RWPE2 (cell line): ENCODE measurements around the gene PRDM16.

Experiments
- ATAC-seq: fragments of 200-7000 bp; cut with Tn5 transposase; 3 replicates; pipeline ENCODE4 v1.9.1; 2021; ENCODE audit warnings: low read depth
- DNase-seq: peaks from one replicate; pipeline ENCODE4 v3.0.0-alpha.2; 2020; ENCODE audit warnings: low spot score
- H3K27ac ChIP-seq: fragments of 450-650 bp; 2 replicates; pipeline ENCODE4 v1.5.1; 2017; ENCODE audit warnings: mild to moderate bottlenecking; ENCODE audit not compliant: poor library complexity, severe bottlenecking
- H3K27me3 ChIP-seq: fragments of 250-450 bp; sonication (Bioruptor Pico); 2 replicates; pipeline ENCODE4 v1.5.1; 2021; ENCODE audit warnings: mild to moderate bottlenecking, moderate library complexity; ENCODE audit not compliant: insufficient read depth, poor library complexity, severe bottlenecking
- H3K36me3 ChIP-seq: fragments of 250-450 bp; sonication (Bioruptor Pico); 2 replicates; pipeline ENCODE4 v1.5.1; 2020; ENCODE audit warnings: low read depth, mild to moderate bottlenecking, moderate library complexity
- H3K4me1 ChIP-seq: fragments of 250-450 bp; sonication (Bioruptor Pico); 2 replicates; pipeline ENCODE4 v1.5.1; 2021; ENCODE audit warnings: mild to moderate bottlenecking, moderate library complexity; ENCODE audit not compliant: insufficient read depth, poor library complexity, severe bottlenecking
- H3K4me3 ChIP-seq: fragments of 250-450 bp; sonication (Bioruptor Pico); 2 replicates; pipeline ENCODE4 v1.5.1; 2021; ENCODE audit warnings: mild to moderate bottlenecking, moderate library complexity; ENCODE audit not compliant: severe bottlenecking
- H3K9me3 ChIP-seq: fragments of 250-450 bp; sonication (Bioruptor Pico); 2 replicates; pipeline ENCODE4 v1.5.1; 2021; ENCODE audit warnings: mild to moderate bottlenecking, moderate library complexity; ENCODE audit not compliant: severe bottlenecking
- CTCF ChIP-seq: fragments of 450-650 bp; IDR thresholded peaks from one replicate; pipeline ENCODE4 v1.5.1; 2017; ENCODE audit warnings: mild to moderate bottlenecking, moderate library complexity; ENCODE audit not compliant: poor library complexity, severe bottlenecking

PRDM16 gene

GRCh38 chr1:3067301-3067670, 1.7 kb upstream of the PRDM16 start:
- ATAC-seq, result no peak
- Histone ChIP-seq H3K4me1 (no peaks in the 10 kb centered on the region), H3K9me3 (no peaks in the 10 kb centered on the region), H3K4me3 (no peak overlapping the region), H3K27me3 (peaks cover 86% of the 10 kb centered on the region), H3K27ac (no peak overlapping the region), H3K36me3 (no peaks in the 10 kb centered on the region)
- peak; percentile 34 for DNase-seq
- TF ChIP-seq CTCF, result no peak

- Histone ChIP-seq H3K27me3 (peaks cover 88% of the 10 kb centered on the region), H3K4me3 (no peak overlapping the region)
These were observed 1.1 kb upstream of the PRDM16 start for GRCh38 chr1:3067671-3068563.

GRCh38 chr1:3069491-3070308, 697 bp downstream of the PRDM16 start:
- Histone ChIP-seq H3K36me3 (no peaks in the 10 kb centered on the region), H3K9me3 (no peaks in the 10 kb centered on the region), H3K4me3 (peak overlapping the region; percentile 44), H3K27me3 (peaks cover 85% of the 10 kb centered on the region), H3K4me1 (no peaks in the 10 kb centered on the region), H3K27ac (no peak overlapping the region)
- DNase-seq (peak; percentile 41), ATAC-seq (peak; percentile 43)
- TF ChIP-seq CTCF, result peak; percentile 29

More at GRCh38 chr1:3067671-3068563, 1.1 kb upstream of the PRDM16 start:
- TF ChIP-seq CTCF, result no peak
- ATAC-seq (no peak), DNase-seq (peak; percentile 47)
- H3K9me3 ChIP-seq, result no peaks in the 10 kb centered on the region
- H3K36me3 ChIP-seq, result no peaks in the 10 kb centered on the region
- no peak overlapping the region for H3K27ac ChIP-seq
- no peaks in the 10 kb centered on the region for H3K4me1 ChIP-seq

- H3K27ac ChIP-seq, result no peak overlapping the region
- H3K4me1 ChIP-seq, result no peaks in the 10 kb centered on the region
- peak overlapping the region; percentile 44 for H3K4me3 ChIP-seq
- no peak for DNase-seq
- TF ChIP-seq CTCF, result no peak
- H3K27me3 ChIP-seq, result peaks cover 82% of the 10 kb centered on the region
- no peaks in the 10 kb centered on the region for H3K9me3 ChIP-seq
- H3K36me3 ChIP-seq, result no peaks in the 10 kb centered on the region
- no peak for ATAC-seq
These were observed 1.3 kb downstream of the PRDM16 start for GRCh38 chr1:3070309-3070643.
